HepG2 (cell line): ENCODE data around the gene TRAK1. TPM values are rescaled to one million over a fixed set of nuclear protein-coding genes. Genes with fewer than 3 reads are reported as not detected.

Source experiments
- ARHGAP35 ChIP-seq: sonication (generic); formaldehyde crosslinking; IDR thresholded peaks from 2 replicates; pipeline ENCODE4 v1.9.0; 2022; ENCODE audit warnings: mild to moderate bottlenecking, inconsistent platforms, moderate library complexity, missing genetic modification reagents, borderline replicate concordance
- NFYB ChIP-seq: sonication (generic); formaldehyde crosslinking; IDR thresholded peaks from 2 replicates; pipeline ENCODE4 v1.4.0; 2020; ENCODE audit warnings: missing genetic modification reagents
- RFX3 ChIP-seq: IDR thresholded peaks from 2 replicates; pipeline ENCODE4 v1.6.1; 2016; ENCODE audit warnings: missing biosample characterization, missing genetic modification reagents
- ZBTB8A ChIP-seq: sonication (generic); formaldehyde crosslinking; IDR thresholded peaks from 2 replicates; pipeline ENCODE4 v1.4.0; 2020; ENCODE audit warnings: mild to moderate bottlenecking, low read depth, missing genetic modification reagents, borderline replicate concordance
- ZSCAN9 ChIP-seq: IDR thresholded peaks from 2 replicates; pipeline ENCODE4 v1.6.1; 2016; ENCODE audit warnings: borderline replicate concordance
- polyA plus RNA-seq, 8 experiments: library from polyadenylated mRNA; depleted of rRNA in 3 of 8; stranded (reverse) in 7 of 8; unstranded in 1 of 8; fragments of >200 nt; fragmentation: Illumina TruSeq in 4 of 8; extraction: Trizol in 4 of 8; gene quantifications; 2 replicates each; pipeline versions ENCODE4 v1.2.1 to v1.2.3, GENCODE V29; 2011 to 2016; ENCODE audit warnings: low read depth in 4 of 8, missing spikeins in 1 of 8, mixed read lengths in 1 of 8; ENCODE audit not compliant: insufficient read depth in 1 of 8
- total RNA-seq, 5 experiments: library from RNA; depleted of rRNA; stranded (reverse); fragments of >200 nt; fragmentation: Illumina TruSeq; extraction: Trizol; gene quantifications; 2 replicates each; pipeline ENCODE4 v1.2.3, GENCODE V29; 2016; ENCODE audit warnings: low read depth in 1 of 5
- TF ChIP-seq, protein P1 (sequence below): sonication (generic); formaldehyde crosslinking; IDR thresholded peaks from 2 replicates; pipeline ENCODE4 v1.4.0; 2020; ENCODE audit warnings: missing genetic modification reagents, borderline replicate concordance
- TF ChIP-seq, protein P2 (sequence below): sonication (generic); formaldehyde crosslinking; conservative IDR thresholded peaks from 2 replicates; pipeline ENCODE4 v1.4.0; 2020; ENCODE audit warnings: missing genetic modification reagents
- TF ChIP-seq, protein P3 (sequence below): sonication (generic); formaldehyde crosslinking; conservative IDR thresholded peaks from 2 replicates; pipeline ENCODE4 v1.8.0; 2022; ENCODE audit warnings: low read depth, missing genetic modification reagents
- TF ChIP-seq, protein P4 (sequence below): sonication (generic); formaldehyde crosslinking; IDR thresholded peaks from 2 replicates; pipeline ENCODE4 v1.4.0; 2020; ENCODE audit warnings: missing genetic modification reagents
- TF ChIP-seq, protein P5 (sequence below): sonication (generic); formaldehyde crosslinking; IDR thresholded peaks from 2 replicates; pipeline ENCODE4 v1.4.0; 2020; ENCODE audit warnings: mild to moderate bottlenecking, missing genetic modification reagents
- TF ChIP-seq, protein P6 (sequence below): sonication (generic); formaldehyde crosslinking; IDR thresholded peaks from 2 replicates; pipeline ENCODE4 v1.9.0; 2022; ENCODE audit warnings: missing genetic modification reagents, mild to moderate bottlenecking, borderline replicate concordance

The TRAK1 gene
- total and polyA plus RNA-seq, 2 of the 13 experiments (the other 11 are each of a cell fraction or from before 2014, with no cell fraction given): 20.5 to 46.6 TPM

DNA sequence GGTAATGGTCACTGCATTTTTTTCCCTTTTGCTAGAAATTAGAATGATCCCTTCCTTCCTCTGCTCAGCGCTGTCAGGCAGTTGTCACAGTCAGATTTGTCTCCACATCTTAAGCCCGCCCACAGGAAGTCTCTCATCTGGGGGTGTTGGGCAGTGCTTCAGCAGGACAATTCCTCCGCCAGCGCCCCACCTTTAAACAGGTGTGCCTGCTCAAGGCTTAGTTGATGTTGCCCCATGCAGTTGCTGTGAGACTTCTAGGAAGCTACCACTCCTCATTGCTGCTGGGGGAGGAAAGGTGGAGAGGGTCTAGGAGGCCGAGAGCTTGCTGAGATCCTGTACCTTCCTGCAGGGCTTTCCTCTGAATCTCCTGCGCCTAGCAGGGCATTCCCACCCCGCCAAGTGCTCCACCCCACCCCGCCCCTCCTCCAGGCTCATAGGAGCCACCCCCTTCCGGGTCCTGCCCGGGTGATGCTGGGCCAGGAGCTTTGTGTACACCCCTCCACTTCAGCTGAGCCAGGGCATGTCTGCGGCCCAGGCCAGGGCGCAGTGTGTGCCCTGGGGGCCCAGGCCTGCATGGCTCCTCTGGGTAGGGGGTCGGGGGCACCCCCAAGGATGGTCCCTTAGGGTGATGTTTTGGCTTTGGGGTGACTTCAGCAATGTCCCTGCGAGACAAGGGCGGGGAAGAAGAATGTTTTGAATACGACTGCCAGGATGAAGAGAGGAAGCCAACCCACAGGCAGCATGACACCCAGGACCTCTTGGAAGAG is 68.7 kb downstream of the TRAK1 start (continued):
- TF ChIP-seq, protein P1, sequence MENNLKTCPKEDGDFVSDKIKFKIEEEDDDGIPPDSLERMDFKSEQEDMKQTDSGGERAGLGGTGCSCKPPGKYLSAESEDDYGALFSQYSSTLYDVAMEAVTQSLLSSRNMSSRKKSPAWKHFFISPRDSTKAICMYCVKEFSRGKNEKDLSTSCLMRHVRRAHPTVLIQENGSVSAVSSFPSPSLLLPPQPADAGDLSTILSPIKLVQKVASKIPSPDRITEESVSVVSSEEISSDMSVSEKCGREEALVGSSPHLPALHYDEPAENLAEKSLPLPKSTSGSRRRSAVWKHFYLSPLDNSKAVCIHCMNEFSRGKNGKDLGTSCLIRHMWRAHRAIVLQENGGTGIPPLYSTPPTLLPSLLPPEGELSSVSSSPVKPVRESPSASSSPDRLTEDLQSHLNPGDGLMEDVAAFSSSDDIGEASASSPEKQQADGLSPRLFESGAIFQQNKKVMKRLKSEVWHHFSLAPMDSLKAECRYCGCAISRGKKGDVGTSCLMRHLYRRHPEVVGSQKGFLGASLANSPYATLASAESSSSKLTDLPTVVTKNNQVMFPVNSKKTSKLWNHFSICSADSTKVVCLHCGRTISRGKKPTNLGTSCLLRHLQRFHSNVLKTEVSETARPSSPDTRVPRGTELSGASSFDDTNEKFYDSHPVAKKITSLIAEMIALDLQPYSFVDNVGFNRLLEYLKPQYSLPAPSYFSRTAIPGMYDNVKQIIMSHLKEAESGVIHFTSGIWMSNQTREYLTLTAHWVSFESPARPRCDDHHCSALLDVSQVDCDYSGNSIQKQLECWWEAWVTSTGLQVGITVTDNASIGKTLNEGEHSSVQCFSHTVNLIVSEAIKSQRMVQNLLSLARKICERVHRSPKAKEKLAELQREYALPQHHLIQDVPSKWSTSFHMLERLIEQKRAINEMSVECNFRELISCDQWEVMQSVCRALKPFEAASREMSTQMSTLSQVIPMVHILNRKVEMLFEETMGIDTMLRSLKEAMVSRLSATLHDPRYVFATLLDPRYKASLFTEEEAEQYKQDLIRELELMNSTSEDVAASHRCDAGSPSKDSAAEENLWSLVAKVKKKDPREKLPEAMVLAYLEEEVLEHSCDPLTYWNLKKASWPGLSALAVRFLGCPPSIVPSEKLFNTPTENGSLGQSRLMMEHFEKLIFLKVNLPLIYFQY (CRISPR knock-in tag): no peak
- TF ChIP-seq NFYB (CRISPR knock-in tag) (no peak), RFX3 (CRISPR knock-in tag) (no peak), ARHGAP35 (no peak), ZBTB8A (no peak), ZSCAN9 (CRISPR knock-in tag) (no peak)
- TF ChIP-seq, protein P2, sequence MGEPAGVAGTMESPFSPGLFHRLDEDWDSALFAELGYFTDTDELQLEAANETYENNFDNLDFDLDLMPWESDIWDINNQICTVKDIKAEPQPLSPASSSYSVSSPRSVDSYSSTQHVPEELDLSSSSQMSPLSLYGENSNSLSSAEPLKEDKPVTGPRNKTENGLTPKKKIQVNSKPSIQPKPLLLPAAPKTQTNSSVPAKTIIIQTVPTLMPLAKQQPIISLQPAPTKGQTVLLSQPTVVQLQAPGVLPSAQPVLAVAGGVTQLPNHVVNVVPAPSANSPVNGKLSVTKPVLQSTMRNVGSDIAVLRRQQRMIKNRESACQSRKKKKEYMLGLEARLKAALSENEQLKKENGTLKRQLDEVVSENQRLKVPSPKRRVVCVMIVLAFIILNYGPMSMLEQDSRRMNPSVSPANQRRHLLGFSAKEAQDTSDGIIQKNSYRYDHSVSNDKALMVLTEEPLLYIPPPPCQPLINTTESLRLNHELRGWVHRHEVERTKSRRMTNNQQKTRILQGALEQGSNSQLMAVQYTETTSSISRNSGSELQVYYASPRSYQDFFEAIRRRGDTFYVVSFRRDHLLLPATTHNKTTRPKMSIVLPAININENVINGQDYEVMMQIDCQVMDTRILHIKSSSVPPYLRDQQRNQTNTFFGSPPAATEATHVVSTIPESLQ (CRISPR knock-in tag): no peak
- TF ChIP-seq, protein P3, sequence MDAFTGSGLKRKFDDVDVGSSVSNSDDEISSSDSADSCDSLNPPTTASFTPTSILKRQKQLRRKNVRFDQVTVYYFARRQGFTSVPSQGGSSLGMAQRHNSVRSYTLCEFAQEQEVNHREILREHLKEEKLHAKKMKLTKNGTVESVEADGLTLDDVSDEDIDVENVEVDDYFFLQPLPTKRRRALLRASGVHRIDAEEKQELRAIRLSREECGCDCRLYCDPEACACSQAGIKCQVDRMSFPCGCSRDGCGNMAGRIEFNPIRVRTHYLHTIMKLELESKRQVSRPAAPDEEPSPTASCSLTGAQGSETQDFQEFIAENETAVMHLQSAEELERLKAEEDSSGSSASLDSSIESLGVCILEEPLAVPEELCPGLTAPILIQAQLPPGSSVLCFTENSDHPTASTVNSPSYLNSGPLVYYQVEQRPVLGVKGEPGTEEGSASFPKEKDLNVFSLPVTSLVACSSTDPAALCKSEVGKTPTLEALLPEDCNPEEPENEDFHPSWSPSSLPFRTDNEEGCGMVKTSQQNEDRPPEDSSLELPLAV: no peak
- TF ChIP-seq, protein P4, sequence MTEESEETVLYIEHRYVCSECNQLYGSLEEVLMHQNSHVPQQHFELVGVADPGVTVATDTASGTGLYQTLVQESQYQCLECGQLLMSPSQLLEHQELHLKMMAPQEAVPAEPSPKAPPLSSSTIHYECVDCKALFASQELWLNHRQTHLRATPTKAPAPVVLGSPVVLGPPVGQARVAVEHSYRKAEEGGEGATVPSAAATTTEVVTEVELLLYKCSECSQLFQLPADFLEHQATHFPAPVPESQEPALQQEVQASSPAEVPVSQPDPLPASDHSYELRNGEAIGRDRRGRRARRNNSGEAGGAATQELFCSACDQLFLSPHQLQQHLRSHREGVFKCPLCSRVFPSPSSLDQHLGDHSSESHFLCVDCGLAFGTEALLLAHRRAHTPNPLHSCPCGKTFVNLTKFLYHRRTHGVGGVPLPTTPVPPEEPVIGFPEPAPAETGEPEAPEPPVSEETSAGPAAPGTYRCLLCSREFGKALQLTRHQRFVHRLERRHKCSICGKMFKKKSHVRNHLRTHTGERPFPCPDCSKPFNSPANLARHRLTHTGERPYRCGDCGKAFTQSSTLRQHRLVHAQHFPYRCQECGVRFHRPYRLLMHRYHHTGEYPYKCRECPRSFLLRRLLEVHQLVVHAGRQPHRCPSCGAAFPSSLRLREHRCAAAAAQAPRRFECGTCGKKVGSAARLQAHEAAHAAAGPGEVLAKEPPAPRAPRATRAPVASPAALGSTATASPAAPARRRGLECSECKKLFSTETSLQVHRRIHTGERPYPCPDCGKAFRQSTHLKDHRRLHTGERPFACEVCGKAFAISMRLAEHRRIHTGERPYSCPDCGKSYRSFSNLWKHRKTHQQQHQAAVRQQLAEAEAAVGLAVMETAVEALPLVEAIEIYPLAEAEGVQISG (CRISPR knock-in tag): 0 out of 2 replicates have a peak, but pooled peaks have one; percentile 10
- TF ChIP-seq, protein P5, sequence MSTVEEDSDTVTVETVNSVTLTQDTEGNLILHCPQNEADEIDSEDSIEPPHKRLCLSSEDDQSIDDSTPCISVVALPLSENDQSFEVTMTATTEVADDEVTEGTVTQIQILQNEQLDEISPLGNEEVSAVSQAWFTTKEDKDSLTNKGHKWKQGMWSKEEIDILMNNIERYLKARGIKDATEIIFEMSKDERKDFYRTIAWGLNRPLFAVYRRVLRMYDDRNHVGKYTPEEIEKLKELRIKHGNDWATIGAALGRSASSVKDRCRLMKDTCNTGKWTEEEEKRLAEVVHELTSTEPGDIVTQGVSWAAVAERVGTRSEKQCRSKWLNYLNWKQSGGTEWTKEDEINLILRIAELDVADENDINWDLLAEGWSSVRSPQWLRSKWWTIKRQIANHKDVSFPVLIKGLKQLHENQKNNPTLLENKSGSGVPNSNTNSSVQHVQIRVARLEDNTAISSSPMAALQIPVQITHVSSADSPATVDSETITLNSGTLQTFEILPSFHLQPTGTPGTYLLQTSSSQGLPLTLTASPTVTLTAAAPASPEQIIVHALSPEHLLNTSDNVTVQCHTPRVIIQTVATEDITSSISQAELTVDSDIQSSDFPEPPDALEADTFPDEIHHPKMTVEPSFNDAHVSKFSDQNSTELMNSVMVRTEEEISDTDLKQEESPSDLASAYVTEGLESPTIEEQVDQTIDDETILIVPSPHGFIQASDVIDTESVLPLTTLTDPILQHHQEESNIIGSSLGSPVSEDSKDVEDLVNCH (CRISPR knock-in tag): no peak
- TF ChIP-seq, protein P6, sequence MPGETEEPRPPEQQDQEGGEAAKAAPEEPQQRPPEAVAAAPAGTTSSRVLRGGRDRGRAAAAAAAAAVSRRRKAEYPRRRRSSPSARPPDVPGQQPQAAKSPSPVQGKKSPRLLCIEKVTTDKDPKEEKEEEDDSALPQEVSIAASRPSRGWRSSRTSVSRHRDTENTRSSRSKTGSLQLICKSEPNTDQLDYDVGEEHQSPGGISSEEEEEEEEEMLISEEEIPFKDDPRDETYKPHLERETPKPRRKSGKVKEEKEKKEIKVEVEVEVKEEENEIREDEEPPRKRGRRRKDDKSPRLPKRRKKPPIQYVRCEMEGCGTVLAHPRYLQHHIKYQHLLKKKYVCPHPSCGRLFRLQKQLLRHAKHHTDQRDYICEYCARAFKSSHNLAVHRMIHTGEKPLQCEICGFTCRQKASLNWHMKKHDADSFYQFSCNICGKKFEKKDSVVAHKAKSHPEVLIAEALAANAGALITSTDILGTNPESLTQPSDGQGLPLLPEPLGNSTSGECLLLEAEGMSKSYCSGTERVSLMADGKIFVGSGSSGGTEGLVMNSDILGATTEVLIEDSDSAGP: no peak
